ENCODE measurements around the gene MAPK8. TPM values are rescaled to one million over a fixed set of nuclear protein-coding genes. Genes with fewer than 3 reads are reported as not detected.
A peak's percentile ranks its signal among the peaks of the same experiment; 100 is the strongest.

Gene MAPK8
- total and polyA plus RNA-seq, 9 of the 15 experiments (the other 6 are each of a cell fraction or from before 2014, with no cell fraction given) = 6.4 to 159 (median 71.0) TPM

- no peak for TF ChIP-seq PATZ1 (CRISPR knock-in tag; IDR thresholded peaks at IDR 0.05; ENCODE audit: borderline replicate concordance)
- TF ChIP-seq CSDE1 (IDR thresholded peaks at IDR 0.05) = no peak
- no peak for TF ChIP-seq U2AF1 (optimal IDR thresholded peaks at IDR 0.05; ENCODE audit: low read depth, low read length)
- no peak for TF ChIP-seq ZNF184 (CRISPR knock-in tag; IDR thresholded peaks at IDR 0.05)
- TF ChIP-seq ZNF766 (CRISPR knock-in tag; conservative IDR thresholded peaks at IDR 0.05) = peak; percentile 36; the same call in 1 of the 2 replicates
- TF ChIP-seq KAT8 (IDR thresholded peaks at IDR 0.05; ENCODE audit: low read depth) = no peak
Observed at GRCh38 chr10:48480397-48481374, 174.2 kb downstream of the MAPK8 start (continued).

- no peaks in the 10 kb centered on the region for H3K9me3 ChIP-seq (replicated peaks; ENCODE audit: control insufficient read depth, insufficient read depth, low read depth, low read length)
- H3K27me3 ChIP-seq (ENCODE audit: control insufficient read depth in 2 of 2, insufficient read depth in 2 of 2, low read length in 2 of 2) = no peaks in the 10 kb centered on the region
- H3K27ac ChIP-seq (ENCODE audit: extremely low read depth, low read depth, low read length) = peak overlapping the region; percentile 81
- peak overlapping the region; percentile 75 for H2AFZ ChIP-seq (ENCODE audit: low read depth, low read length)
- peaks cover 45 to 92% of the 10 kb centered on the region in 2 experiments for H3K4me1 ChIP-seq (replicated peaks in 1 of 2; ENCODE audit: control insufficient read depth in 2 of 2, insufficient read depth in 2 of 2, low read length in 2 of 2)
- peak overlapping the region; percentile 65 to 95 for H3K9ac ChIP-seq (ENCODE audit: insufficient read depth in 1 of 2, low read depth in 2 of 2, low read length in 2 of 2)
- ChIA-PET POLR2A (interaction anchor here (0.6 to 1.6 kb wide), 7 partner anchors 10 to 118 kb away, joined by 3 to 10 read pairs (median 3); no protein-coding TSS in a partner anchor), CTCF (ENCODE audit: low intra/inter-chr PET ratio) (no interaction called here)
- no peak for DNase-seq (ENCODE audit: extremely low read depth in 1 of 4, low spot score in 3 of 4)
- intact Hi-C loops (cut with micrococcal nuclease) (loop anchor here (1.0 kb wide), 1 partner anchor 11 kb away; no protein-coding TSS in a partner anchor), in situ Hi-C loops (cut with MboI) (no loop called here)
- H3K4me3 ChIP-seq = no peak overlapping the region
- H4K20me1 ChIP-seq (replicated peaks; ENCODE audit: control insufficient read depth, insufficient read depth, low read length) = no peaks in the 10 kb centered on the region
- no peaks in the 10 kb centered on the region for H3K9me1 ChIP-seq (ENCODE audit: control insufficient read depth, insufficient read depth, low read length)
- peaks cover 20% of the 10 kb centered on the region; the same call in 2 of the 3 replicates for H3K36me3 ChIP-seq (ENCODE audit: control insufficient read depth, insufficient read depth, low read length)
- BruUV-seq (replicated peaks) = no TSS peak
- ATAC-seq = peak; percentile 10
- peaks cover 72% of the 10 kb centered on the region for H3K79me2 ChIP-seq (ENCODE audit: control insufficient read depth, insufficient read depth, low read length)
- WGBS (ENCODE audit: insufficient coverage, low coverage, missing lambda C conversion rate) = 41% methylated on average over 2 of the region's 2 CpGs
- no peak for FAIRE-seq
- H3K4me2 ChIP-seq (ENCODE audit: insufficient read depth, low read length) = peak overlapping the region; percentile 79
- TF ChIP-seq ZBTB40 (IDR thresholded peaks at IDR 0.05) (no peak), ZBTB40 (CRISPR knock-in tag; IDR thresholded peaks at IDR 0.05) (no peak)
Observed at GRCh38 chr10:48481385-48481784, 174.9 kb downstream of the MAPK8 start.

Data from K562 (cell line).